HCT116 (cell line): ENCODE measurements around the gene SPHK1. TPM values are rescaled to one million over a fixed set of nuclear protein-coding genes. Genes with fewer than 3 reads are reported as not detected.

ENCODE experiments used
- ATAC-seq: fragments of 200-7000 bp; cut with Tn5 transposase; 2 replicates; pipeline ENCODE4 v1.9.1; 2020; ENCODE audit warnings: mild to moderate bottlenecking, moderate library complexity
- BruUV-seq: library from RNA; stranded (reverse); fragments of 400-500 nt; replicated peaks from 2 replicates; lab custom pipeline; 2021; lab: Mats Ljungman, UMichigan
- CTCF ChIA-PET: fragments of 300-600 bp; sonication (Branson Sonifier 250); formaldehyde crosslinking; loops from one replicate; lab custom pipeline; 2021; ENCODE audit warnings: antibody characterized with exemption; lab: Charles Lee
- POLR2A ChIA-PET: fragments of 300-600, 350-600 bp; sonication (Branson Sonifier 250); formaldehyde crosslinking; loops from one replicate; lab custom pipeline; 2021; ENCODE audit warnings: antibody characterized with exemption; lab: Charles Lee
- RAD21 ChIA-PET, 2 experiments: fragments of 300-600 bp; sonication (Branson Sonifier 250); formaldehyde crosslinking; loops; one replicate each; lab custom pipeline; 2023; ENCODE audit warnings: low total read pairs in 2 of 2; ENCODE audit not compliant: uncharacterized antibody in 2 of 2, unreplicated experiment in 2 of 2, low non-redundant PET in 1 of 2; lab: Charles Lee
- DNase-seq: peaks from one replicate; pipeline ENCODE4 v3.0.0-alpha.2; 2010; ENCODE audit warnings: low read depth, low spot score
- H2AFZ ChIP-seq: fragments of 200-600 bp; shearing (Covaris generic), sonication (generic); 2 replicates; pipeline ENCODE4 v1.6.1; 2017; ENCODE audit warnings: low read depth, mixed run types, mixed read lengths, antibody characterized with exemption, low read length; ENCODE audit not compliant: poor library complexity, severe bottlenecking
- H3K27ac ChIP-seq: 2 replicates; pipeline ENCODE4 v1.5.1; 2012; ENCODE audit warnings: low read depth, low read length
- H3K27me3 ChIP-seq: fragments of 200-600 bp; sonication (generic); 2 replicates; pipeline ENCODE4 v1.6.1; 2016; ENCODE audit warnings: mixed run types, low read length, mixed read lengths; ENCODE audit not compliant: insufficient read depth
- H3K36me3 ChIP-seq, 2 experiments: fragments of 200-500 bp in 1 of 2; fragments of 200-600 bp in 1 of 2; sonication (Bioruptor generic) in 1 of 2; sonication (generic) in 1 of 2; 2 replicates each; pipeline versions ENCODE4 v1.5.1 to v1.6.1; 2014 to 2016; ENCODE audit warnings: low read length in 2 of 2, inconsistent platforms in 1 of 2, mixed read lengths in 1 of 2, mixed run types in 1 of 2; ENCODE audit not compliant: insufficient read depth in 2 of 2, control insufficient read depth in 1 of 2
- H3K4me1 ChIP-seq, 2 experiments: fragments of 200-600 bp in 1 of 2; sonication (generic) in 1 of 2; 2 replicates each; pipeline versions ENCODE4 v1.5.1 to v1.6.1; 2012 to 2017; ENCODE audit warnings: low read length in 2 of 2, inconsistent platforms in 1 of 2, mild to moderate bottlenecking in 1 of 2, mixed read lengths in 1 of 2, mixed run types in 1 of 2, moderate library complexity in 1 of 2; ENCODE audit not compliant: insufficient read depth in 2 of 2, control insufficient read depth in 1 of 2
- H3K4me2 ChIP-seq: fragments of 200-600 bp; sonication (generic); 2 replicates; pipeline ENCODE4 v1.6.1; 2017; ENCODE audit warnings: mixed run types, low read length, mixed read lengths
- H3K4me3 ChIP-seq, 2 experiments: fragments of 200-600 bp in 1 of 2; sonication (generic) in 1 of 2; replicated peaks in 1 of 2; 2 replicates each; pipeline ENCODE4 v1.5.1; 2011 to 2016; ENCODE audit warnings: low read length in 2 of 2, control low read depth in 1 of 2, low read depth in 1 of 2, mild to moderate bottlenecking in 1 of 2, mixed read lengths in 1 of 2, mixed run types in 1 of 2
- H3K79me2 ChIP-seq: fragments of 200-600 bp; sonication (generic); 2 replicates; pipeline ENCODE4 v1.6.1; 2017; ENCODE audit warnings: mild to moderate bottlenecking, mixed run types, low read length, moderate library complexity, mixed read lengths; ENCODE audit not compliant: insufficient read depth
- H3K9ac ChIP-seq: fragments of 200-600 bp; sonication (generic); 2 replicates; pipeline ENCODE4 v1.6.1; 2016; ENCODE audit warnings: low read length, mixed read lengths
- H3K9me2 ChIP-seq: fragments of 200-600 bp; sonication (generic), shearing (Covaris generic); 2 replicates; pipeline ENCODE4 v1.6.1; 2017; ENCODE audit warnings: mixed run types, mild to moderate bottlenecking, moderate library complexity; ENCODE audit not compliant: insufficient read depth
- H3K9me3 ChIP-seq, 2 experiments: fragments of 200-500 bp in 1 of 2; fragments of 200-600 bp in 1 of 2; sonication (Bioruptor generic) in 1 of 2; sonication (generic) in 1 of 2; 2 replicates each; pipeline ENCODE4 v1.6.1; 2014 to 2017; ENCODE audit warnings: low read length in 2 of 2, mixed read lengths in 2 of 2, inconsistent platforms in 1 of 2, low read depth in 1 of 2, mild to moderate bottlenecking in 1 of 2, mixed run types in 1 of 2, moderate library complexity in 1 of 2; ENCODE audit not compliant: control insufficient read depth in 1 of 2, insufficient read depth in 1 of 2
- H4K20me1 ChIP-seq: fragments of 200-600 bp; sonication (generic), shearing (Covaris generic); 2 replicates; pipeline ENCODE4 v1.6.1; 2017; ENCODE audit warnings: mixed run types, mild to moderate bottlenecking, moderate library complexity; ENCODE audit not compliant: insufficient read depth
- CBX3 ChIP-seq: IDR thresholded peaks from 2 replicates; pipeline ENCODE4 v1.6.1; 2012; ENCODE audit warnings: low read depth
- CEBPB ChIP-seq: IDR thresholded peaks from 2 replicates; pipeline ENCODE4 v1.6.1; 2012; ENCODE audit warnings: low read depth
- CTCF ChIP-seq, 3 experiments: fragments of 200-600 bp in 1 of 3; sonication (generic) in 1 of 3; IDR thresholded peaks in 2 of 3; conservative IDR thresholded peaks in 1 of 3; 2 replicates each; pipeline ENCODE4 v1.5.1; 2012 to 2017; ENCODE audit warnings: low read depth in 2 of 3, low read length in 2 of 3, antibody characterized with exemption in 1 of 3, borderline replicate concordance in 1 of 3, control low read depth in 1 of 3, mild to moderate bottlenecking in 1 of 3, mixed read lengths in 1 of 3, mixed run types in 1 of 3, moderate library complexity in 1 of 3; ENCODE audit not compliant: insufficient read depth in 1 of 3
- EGR1 ChIP-seq: IDR thresholded peaks from 2 replicates; pipeline ENCODE4 v1.6.1; 2012; ENCODE audit warnings: low read depth
- ELF1 ChIP-seq: IDR thresholded peaks from 2 replicates; pipeline ENCODE4 v1.6.1; 2012; ENCODE audit warnings: low read depth, borderline replicate concordance
- EZH2 ChIP-seq: fragments of 200-600 bp; sonication (generic); IDR thresholded peaks from 2 replicates; pipeline ENCODE4 v1.6.1; 2017; ENCODE audit warnings: antibody characterized with exemption, mixed run types
- EZH2phosphoT487 ChIP-seq: fragments of 200-600 bp; IDR thresholded peaks from 2 replicates; pipeline ENCODE4 v1.6.1; 2018; ENCODE audit warnings: antibody characterized with exemption, borderline replicate concordance
- FOSL1 ChIP-seq: IDR thresholded peaks from 2 replicates; pipeline ENCODE4 v1.6.1; 2012; ENCODE audit warnings: low read depth
- MAX ChIP-seq: IDR thresholded peaks from 2 replicates; pipeline ENCODE4 v1.6.1; 2012
- POLR2AphosphoS5 ChIP-seq: IDR thresholded peaks from 2 replicates; pipeline ENCODE4 v1.6.1; 2011; ENCODE audit warnings: mild to moderate bottlenecking, low read depth, low read length, moderate library complexity
- RAD21 ChIP-seq: IDR thresholded peaks from 2 replicates; pipeline ENCODE4 v1.6.1; 2012; ENCODE audit warnings: low read depth, mild to moderate bottlenecking
- SRF ChIP-seq: IDR thresholded peaks from 2 replicates; pipeline ENCODE4 v1.6.1; 2012; ENCODE audit warnings: low read depth
- TCF7L2 ChIP-seq: IDR thresholded peaks from 2 replicates; pipeline ENCODE4 v1.7.0; 2011; ENCODE audit warnings: borderline replicate concordance, inconsistent platforms; ENCODE audit not compliant: insufficient read depth, insufficient read length; ENCODE audit errors: extremely low read depth
- YY1 ChIP-seq: IDR thresholded peaks from 2 replicates; pipeline ENCODE4 v1.6.1; 2011; ENCODE audit warnings: low read length, low read depth, moderate library complexity, mild to moderate bottlenecking; ENCODE audit not compliant: insufficient replicate concordance; ENCODE audit errors: extremely low read depth
- ZBTB33 ChIP-seq: IDR thresholded peaks from 2 replicates; pipeline ENCODE4 v1.6.1; 2011; ENCODE audit warnings: mild to moderate bottlenecking, low read length, moderate library complexity; ENCODE audit not compliant: insufficient replicate concordance; ENCODE audit errors: extremely low read depth
- ZFX ChIP-seq: fragments of 450-650 bp; IDR thresholded peaks from 2 replicates; pipeline ENCODE4 v1.6.1; 2017
- intact Hi-C: fragments of 100-400 bp; cut with micrococcal nuclease; formaldehyde crosslinking; loops from 2 replicates; pipeline ENCODE4 v1.10.0; 2022
- total RNA-seq: library from RNA; stranded (reverse); gene quantifications from one replicate; pipeline ENCODE4 v1.2.1, GENCODE V29; 2021; ENCODE audit not compliant: unreplicated experiment
- TF ChIP-seq, protein P1 (sequence below): IDR thresholded peaks from 2 replicates; pipeline ENCODE4 v1.6.1; 2012; ENCODE audit warnings: low read depth

Gene SPHK1
- total RNA-seq, 1 experiment from 2014 or later: 4.6 TPM

- TF ChIP-seq RAD21 (no peak), ELF1 (no peak), CTCF (IDR thresholded peaks at IDR 0.05 in 2 of 3, conservative IDR thresholded peaks at IDR 0.05 in 1 of 3; ENCODE audit: borderline replicate concordance in 1 of 3, insufficient read depth in 1 of 3, low read depth in 2 of 3, low read length in 2 of 3) (no peak), EGR1 (no peak), ZFX (no peak), CBX3 (no peak), FOSL1 (no peak), CEBPB (no peak), POLR2AphosphoS5 (no peak), EZH2 (no peak), SRF (no peak), ZBTB33 (no peak), EZH2phosphoT487 (no peak), TCF7L2 (no peak), MAX (no peak), YY1 (no peak)
- TF ChIP-seq, protein P1, sequence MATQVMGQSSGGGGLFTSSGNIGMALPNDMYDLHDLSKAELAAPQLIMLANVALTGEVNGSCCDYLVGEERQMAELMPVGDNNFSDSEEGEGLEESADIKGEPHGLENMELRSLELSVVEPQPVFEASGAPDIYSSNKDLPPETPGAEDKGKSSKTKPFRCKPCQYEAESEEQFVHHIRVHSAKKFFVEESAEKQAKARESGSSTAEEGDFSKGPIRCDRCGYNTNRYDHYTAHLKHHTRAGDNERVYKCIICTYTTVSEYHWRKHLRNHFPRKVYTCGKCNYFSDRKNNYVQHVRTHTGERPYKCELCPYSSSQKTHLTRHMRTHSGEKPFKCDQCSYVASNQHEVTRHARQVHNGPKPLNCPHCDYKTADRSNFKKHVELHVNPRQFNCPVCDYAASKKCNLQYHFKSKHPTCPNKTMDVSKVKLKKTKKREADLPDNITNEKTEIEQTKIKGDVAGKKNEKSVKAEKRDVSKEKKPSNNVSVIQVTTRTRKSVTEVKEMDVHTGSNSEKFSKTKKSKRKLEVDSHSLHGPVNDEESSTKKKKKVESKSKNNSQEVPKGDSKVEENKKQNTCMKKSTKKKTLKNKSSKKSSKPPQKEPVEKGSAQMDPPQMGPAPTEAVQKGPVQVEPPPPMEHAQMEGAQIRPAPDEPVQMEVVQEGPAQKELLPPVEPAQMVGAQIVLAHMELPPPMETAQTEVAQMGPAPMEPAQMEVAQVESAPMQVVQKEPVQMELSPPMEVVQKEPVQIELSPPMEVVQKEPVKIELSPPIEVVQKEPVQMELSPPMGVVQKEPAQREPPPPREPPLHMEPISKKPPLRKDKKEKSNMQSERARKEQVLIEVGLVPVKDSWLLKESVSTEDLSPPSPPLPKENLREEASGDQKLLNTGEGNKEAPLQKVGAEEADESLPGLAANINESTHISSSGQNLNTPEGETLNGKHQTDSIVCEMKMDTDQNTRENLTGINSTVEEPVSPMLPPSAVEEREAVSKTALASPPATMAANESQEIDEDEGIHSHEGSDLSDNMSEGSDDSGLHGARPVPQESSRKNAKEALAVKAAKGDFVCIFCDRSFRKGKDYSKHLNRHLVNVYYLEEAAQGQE: no peak
- ChIA-PET POLR2A (no interaction called here), RAD21 (no interaction called here), CTCF (interaction anchor here (1.1 to 1.2 kb wide), 2 partner anchors 9 to 20 kb away, joined by 4 to 5 read pairs; no protein-coding TSS in a partner anchor)
- H3K4me2 ChIP-seq: no peak overlapping the region
- no peak for DNase-seq
- no peak overlapping the region for H2AFZ ChIP-seq
- no peak overlapping the region for H3K9ac ChIP-seq
- no peaks in the 10 kb centered on the region for H3K27me3 ChIP-seq
- BruUV-seq: no TSS peak
- H3K9me2 ChIP-seq: no peaks in the 10 kb centered on the region
- intact Hi-C loops: no loop called here
- H3K9me3 ChIP-seq: no peaks in the 10 kb centered on the region
- peaks cover 0 to 4% of the 10 kb centered on the region in 2 experiments; a peak in 1 of 4 replicates for H3K36me3 ChIP-seq
- peaks cover 0 to 4% of the 10 kb centered on the region in 2 experiments; a peak in 1 of 4 replicates for H3K4me1 ChIP-seq
- peaks cover 4% of the 10 kb centered on the region; the same call in 1 of the 2 replicates for H4K20me1 ChIP-seq
- no peak overlapping the region for H3K4me3 ChIP-seq
- H3K79me2 ChIP-seq: peaks cover 93% of the 10 kb centered on the region
- no peak overlapping the region for H3K27ac ChIP-seq
- no peak for ATAC-seq
Measured at GRCh38 chr17:76417499-76418143, 33.2 kb downstream of the SPHK1 start.
